K562 (cell line): ENCODE measurements around the gene TMEM60. TPM values are rescaled to one million over a fixed set of nuclear protein-coding genes. Genes with fewer than 3 reads are reported as not detected.

Source experiments
- ATF6 ChIP-seq: sonication (generic); formaldehyde crosslinking; IDR thresholded peaks from 2 replicates; pipeline ENCODE4 v1.4.0; 2020; ENCODE audit warnings: mild to moderate bottlenecking, missing genetic modification reagents
- ATF7 ChIP-seq: fragments of 450-650 bp; IDR thresholded peaks from 2 replicates; pipeline ENCODE4 v1.7.1; 2014; ENCODE audit warnings: mild to moderate bottlenecking, moderate library complexity
- DIDO1 ChIP-seq: fragments of 450-650 bp; IDR thresholded peaks from 2 replicates; pipeline ENCODE4 v1.6.1; 2016; ENCODE audit warnings: low read depth, missing biosample characterization, missing genetic modification characterization
- E4F1 ChIP-seq: fragments of 250-450 bp; sonication (Bioruptor Pico); IDR thresholded peaks from 2 replicates; pipeline ENCODE4 v1.5.0; 2021; ENCODE audit warnings: mild to moderate bottlenecking, borderline replicate concordance
- FOXK2 ChIP-seq, 2 experiments: fragments of 450-650 bp; IDR thresholded peaks in 1 of 2; conservative IDR thresholded peaks in 1 of 2; 2 replicates each; pipeline ENCODE4 v1.6.1; 2016; ENCODE audit warnings: low read depth in 2 of 2, mild to moderate bottlenecking in 1 of 2
- GTF2F1 ChIP-seq: IDR thresholded peaks from 2 replicates; pipeline ENCODE4 v1.6.1; 2011; ENCODE audit warnings: low read depth, low read length, improper control_type of control experiment
- HOMEZ ChIP-seq: fragments of 250-450 bp; sonication (Bioruptor Pico); IDR thresholded peaks from 2 replicates; pipeline ENCODE4 v1.4.0; 2020; ENCODE audit warnings: mild to moderate bottlenecking, moderate library complexity
- IRF2 ChIP-seq: sonication (generic); formaldehyde crosslinking; IDR thresholded peaks from 2 replicates; pipeline ENCODE4 v1.8.1; 2022; ENCODE audit warnings: mild to moderate bottlenecking, missing genetic modification reagents
- MEF2A ChIP-seq: IDR thresholded peaks from 2 replicates; pipeline ENCODE4 v1.6.1; 2011; ENCODE audit warnings: low read depth, mild to moderate bottlenecking, low read length, moderate library complexity; ENCODE audit not compliant: control insufficient read depth
- MTA3 ChIP-seq: fragments of 450-650 bp; formaldehyde crosslinking; IDR thresholded peaks from 2 replicates; pipeline ENCODE4 v1.6.1; 2017; ENCODE audit warnings: mild to moderate bottlenecking, borderline replicate concordance
- RAD51 ChIP-seq: fragments of 450-650 bp; IDR thresholded peaks from 2 replicates; pipeline ENCODE4 v1.7.1; 2016; ENCODE audit warnings: low read depth, mild to moderate bottlenecking, borderline replicate concordance
- SMARCA4 ChIP-seq: fragments of 450-650 bp; IDR thresholded peaks from 2 replicates; pipeline ENCODE4 v1.6.1; 2016
- SRSF1 ChIP-seq: fragments of 200-400 bp; formaldehyde crosslinking; IDR thresholded peaks from 2 replicates; pipeline ENCODE4 v1.6.1; 2017; ENCODE audit warnings: mild to moderate bottlenecking, low read depth, low read length, moderate library complexity
- TAF1 ChIP-seq: IDR thresholded peaks from 2 replicates; pipeline ENCODE4 v1.6.1; 2011; ENCODE audit warnings: mild to moderate bottlenecking, low read length, moderate library complexity; ENCODE audit not compliant: insufficient read depth, control insufficient read depth, severe bottlenecking; ENCODE audit errors: extremely low read depth
- TRIM24 ChIP-seq, 2 experiments: fragments of 450-650 bp; IDR thresholded peaks; 2 replicates each; pipeline ENCODE4 v1.6.1; 2016
- ZBTB43 ChIP-seq: sonication (generic); formaldehyde crosslinking; IDR thresholded peaks from 2 replicates; pipeline ENCODE4 v1.8.0; 2023; ENCODE audit warnings: mild to moderate bottlenecking, missing genetic modification reagents
- ZBTB7A ChIP-seq: IDR thresholded peaks from 2 replicates; pipeline ENCODE4 v1.6.1; 2011; ENCODE audit warnings: low read depth, mild to moderate bottlenecking, low read length, moderate library complexity, borderline replicate concordance; ENCODE audit not compliant: control insufficient read depth
- ZNF140 ChIP-seq: fragments of 250-450 bp; sonication (Bioruptor Pico); IDR thresholded peaks from 2 replicates; pipeline ENCODE4 v1.8.0; 2021; ENCODE audit warnings: moderate library complexity, mild to moderate bottlenecking, inconsistent platforms
- ZNF197 ChIP-seq: fragments of 200-800 bp; sonication (Bioruptor generic); IDR thresholded peaks from 2 replicates; pipeline ENCODE4 v1.6.1; 2016; ENCODE audit warnings: low read depth, missing genetic modification characterization, missing compliant biosample characterization
- ZNF384 ChIP-seq: IDR thresholded peaks from 2 replicates; pipeline ENCODE4 v1.6.1; 2012; ENCODE audit warnings: low read depth, low read length, improper control_type of control experiment
- ZNF695 ChIP-seq: fragments of 450-650 bp; formaldehyde crosslinking; IDR thresholded peaks from 2 replicates; pipeline ENCODE4 v1.4.0; 2020; ENCODE audit warnings: mild to moderate bottlenecking, moderate library complexity
- ZNF77 ChIP-seq: fragments of 250-450 bp; sonication (Bioruptor Pico); IDR thresholded peaks from 2 replicates; pipeline ENCODE4 v1.5.0; 2020
- polyA plus RNA-seq, 8 experiments: library from polyadenylated mRNA; depleted of rRNA in 4 of 8; stranded (reverse) in 5 of 8; unstranded in 3 of 8; fragments of >200 nt; fragmentation: Nextera tagmentation in 2 of 8; fragmentation: Illumina TruSeq in 1 of 8; extraction: Ambion mirVana in 2 of 8; extraction: Trizol in 1 of 8; gene quantifications; 2 replicates each; pipeline versions ENCODE4 v1.2.1 to v1.2.3, GENCODE V29; 2011 to 2014; ENCODE audit warnings: inconsistent platforms in 1 of 8, missing spikeins in 1 of 8
- total RNA-seq, 7 experiments: library from RNA; depleted of rRNA in 6 of 7; stranded (reverse); fragments of >200 nt in 6 of 7; fragmentation: Illumina TruSeq in 2 of 7; extraction: Trizol in 2 of 7; gene quantifications; 2 replicates each; pipeline versions ENCODE4 v1.2.1 to v1.2.3, GENCODE V29; 2011 to 2021; ENCODE audit warnings: low replicate concordance in 1 of 7

TMEM60 gene
- total and polyA plus RNA-seq, 9 of the 15 experiments (the other 6 are each of a cell fraction or from before 2014, with no cell fraction given): 12.5 to 140 (median 38.4) TPM

GRCh38 chr7:77798394-77799077 is at the start of gene TMEM60, which contains the start of gene PHTF2 (continued):
- 0 out of 2 replicates have a peak, but pooled peaks have one; percentile 74 for TF ChIP-seq ZNF384
- TF ChIP-seq GTF2F1: no peak
- peak; percentile 55 for TF ChIP-seq TAF1
- TF ChIP-seq RAD51: no peak; the same call in 1 of the 2 replicates
- no peak for TF ChIP-seq E4F1 (CRISPR knock-in tag)
- peak; percentile 68; the same call in 1 of the 2 replicates for TF ChIP-seq MTA3
- no peak for TF ChIP-seq ZNF695 (CRISPR knock-in tag)
- no peak for TF ChIP-seq ZNF140 (CRISPR knock-in tag)
- no peak for TF ChIP-seq IRF2
- TF ChIP-seq DIDO1: no peak
- TF ChIP-seq MEF2A: no peak
- no peak for TF ChIP-seq ATF6
- TF ChIP-seq FOXK2 (conservative IDR thresholded peaks at IDR 0.05 in 1 of 2, IDR thresholded peaks at IDR 0.05 in 1 of 2; ENCODE audit: low read depth in 2 of 2): no peak
- 0 out of 2 replicates have a peak, but pooled peaks have one; percentile 48 for TF ChIP-seq HOMEZ (CRISPR knock-in tag)
- no peak; the same call in 1 of the 2 replicates for TF ChIP-seq SMARCA4
- peak in 1 of 2 experiments; percentile 60; a peak in 1 of 4 replicates for TF ChIP-seq TRIM24 (IDR thresholded peaks at IDR 0.05)
- TF ChIP-seq SRSF1: no peak
- no peak for TF ChIP-seq ZBTB43 (CRISPR knock-in tag)
- peak; percentile 91 for TF ChIP-seq ATF7
- no peak for TF ChIP-seq ZNF197 (CRISPR knock-in tag)
- TF ChIP-seq ZNF77 (CRISPR knock-in tag): no peak
- no peak for TF ChIP-seq ZBTB7A
